G401.6 (cell line): ENCODE results near the gene PHOX2B.
"Not testable (repeated sequence)": the region's sequence is repeated elsewhere in the genome, so short reads cannot be mapped to it uniquely, and the experiment has no call there.

Experiments
- FAIRE-seq: peaks from 2 replicates; lab custom pipeline; 2012; peaks lifted over from hg19 to GRCh38; lab: Jason Lieb, UNC

The PHOX2B gene

DNA sequence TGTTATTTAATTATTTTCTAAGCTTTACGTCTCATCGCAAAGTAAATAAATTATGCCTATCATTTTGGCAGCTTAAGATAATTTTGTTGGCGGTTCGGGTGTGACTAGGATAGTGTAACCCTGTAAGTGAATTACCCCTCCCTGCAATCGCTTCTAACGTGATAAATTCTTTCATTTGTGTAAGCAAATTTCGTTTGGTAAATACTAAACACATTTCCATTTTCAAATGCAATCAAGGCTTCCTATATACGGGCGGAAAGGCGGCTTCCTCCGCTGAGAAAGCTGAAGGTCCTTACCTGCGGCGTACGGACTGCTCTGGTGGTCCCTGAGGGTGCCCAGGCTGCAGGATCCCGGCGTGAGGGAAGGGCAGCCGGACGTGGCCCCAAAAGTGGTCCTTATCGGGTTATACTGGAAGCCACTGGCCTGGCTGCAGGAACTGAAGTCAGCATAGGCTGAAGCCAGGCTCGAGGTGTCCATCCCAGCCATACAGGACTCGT is 403 bp downstream of the PHOX2B start:
- no peak for FAIRE-seq

DNA sequence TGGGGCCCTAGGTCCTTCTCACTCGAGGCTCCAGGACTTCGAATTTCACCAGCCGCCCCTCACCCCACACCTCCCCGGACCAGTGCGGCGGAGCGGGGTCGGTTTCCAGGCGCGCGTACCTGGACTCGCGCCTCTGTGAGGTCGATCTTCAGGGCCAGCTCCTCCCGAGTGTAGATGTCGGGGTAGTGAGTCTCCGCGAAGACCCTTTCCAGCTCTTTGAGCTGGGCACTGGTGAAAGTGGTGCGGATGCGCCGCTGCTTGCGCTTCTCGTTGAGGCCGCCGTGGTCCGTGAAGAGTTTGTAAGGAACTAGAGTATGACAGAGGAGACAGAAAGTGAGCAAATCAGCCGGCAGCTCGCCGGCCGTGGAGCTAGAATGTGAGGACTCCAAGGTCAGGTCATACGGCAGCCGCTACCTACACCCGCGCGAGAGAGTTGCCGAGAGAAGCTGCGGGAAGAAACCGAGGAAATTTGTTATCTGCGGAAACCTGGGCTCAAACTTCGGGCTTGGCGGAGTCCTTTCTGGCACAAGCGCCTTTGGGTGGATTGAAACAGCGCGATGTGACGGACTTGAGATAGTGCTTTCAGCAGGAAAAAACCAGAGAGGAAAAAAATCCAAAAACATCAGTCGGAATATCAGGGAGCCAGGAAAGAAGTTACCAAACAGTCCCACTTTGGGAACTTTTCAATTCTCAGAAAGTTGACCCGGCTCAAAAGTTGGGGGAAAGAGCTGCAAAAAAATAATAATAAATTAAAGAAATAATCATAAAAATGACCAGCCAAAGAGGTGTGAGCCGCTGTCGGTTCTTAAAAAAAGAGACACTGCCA is 1.1 kb downstream of the PHOX2B start:
- no peak for FAIRE-seq

DNA sequence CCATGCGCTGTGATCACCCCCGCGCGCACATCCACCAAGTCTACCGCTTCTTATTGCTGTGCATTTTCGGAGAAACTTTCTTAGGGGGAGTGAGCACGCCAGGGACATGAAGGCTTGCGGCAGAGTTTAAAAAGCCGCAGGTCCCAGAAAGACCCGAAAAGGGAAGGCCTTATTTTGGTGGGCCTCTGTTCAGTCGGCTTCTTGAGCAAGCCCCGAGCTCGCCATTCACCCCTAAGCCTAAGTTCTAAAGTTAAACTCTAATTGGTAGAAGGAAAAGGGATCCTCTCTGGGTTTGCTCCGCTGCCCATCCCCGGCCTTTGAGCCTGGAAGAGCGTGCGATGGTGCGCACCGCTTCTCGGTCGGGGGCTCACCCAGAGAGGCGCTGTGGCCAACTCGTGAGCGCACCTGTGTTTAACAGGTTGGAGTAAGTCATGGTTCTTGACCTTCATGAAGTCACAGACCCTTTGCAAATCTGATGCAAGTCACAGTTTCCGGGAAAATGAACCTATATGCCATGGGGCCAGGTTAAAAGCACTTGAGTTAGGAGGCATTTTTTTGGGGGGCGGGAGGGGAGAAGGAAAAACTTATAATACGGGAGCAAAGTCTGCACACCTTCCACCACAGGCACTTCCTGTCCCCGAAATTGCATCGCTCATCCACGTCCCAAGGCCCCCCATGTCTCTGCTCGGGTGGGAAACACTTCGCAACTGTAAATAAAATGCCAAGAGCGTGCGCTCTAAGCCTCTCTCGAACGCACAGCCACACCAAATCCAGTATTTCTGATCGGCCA is 1.9 kb downstream of the PHOX2B start:
- FAIRE-seq, result no peak

DNA sequence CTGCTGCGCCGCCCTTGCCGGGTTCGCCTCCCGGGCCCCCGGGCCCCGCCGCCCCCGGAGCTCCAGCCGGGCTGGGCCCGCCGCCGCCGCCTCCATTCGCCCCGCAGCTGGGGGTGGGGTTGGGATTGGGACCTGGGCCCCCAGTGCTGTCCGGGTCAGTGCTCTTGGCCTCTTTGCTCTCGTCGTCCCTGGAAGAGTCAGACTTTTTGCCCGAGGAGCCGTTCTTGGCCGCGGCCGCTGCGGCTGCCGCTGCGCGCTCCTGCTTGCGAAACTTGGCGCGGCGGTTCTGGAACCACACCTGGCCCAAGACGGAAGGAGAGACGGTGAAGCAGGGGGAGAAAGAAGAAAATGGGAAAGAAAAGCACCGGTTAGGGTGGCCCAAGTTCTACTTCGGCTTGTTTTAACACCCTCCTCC is 2.5 kb downstream of the PHOX2B start:
- FAIRE-seq, result no peak

DNA sequence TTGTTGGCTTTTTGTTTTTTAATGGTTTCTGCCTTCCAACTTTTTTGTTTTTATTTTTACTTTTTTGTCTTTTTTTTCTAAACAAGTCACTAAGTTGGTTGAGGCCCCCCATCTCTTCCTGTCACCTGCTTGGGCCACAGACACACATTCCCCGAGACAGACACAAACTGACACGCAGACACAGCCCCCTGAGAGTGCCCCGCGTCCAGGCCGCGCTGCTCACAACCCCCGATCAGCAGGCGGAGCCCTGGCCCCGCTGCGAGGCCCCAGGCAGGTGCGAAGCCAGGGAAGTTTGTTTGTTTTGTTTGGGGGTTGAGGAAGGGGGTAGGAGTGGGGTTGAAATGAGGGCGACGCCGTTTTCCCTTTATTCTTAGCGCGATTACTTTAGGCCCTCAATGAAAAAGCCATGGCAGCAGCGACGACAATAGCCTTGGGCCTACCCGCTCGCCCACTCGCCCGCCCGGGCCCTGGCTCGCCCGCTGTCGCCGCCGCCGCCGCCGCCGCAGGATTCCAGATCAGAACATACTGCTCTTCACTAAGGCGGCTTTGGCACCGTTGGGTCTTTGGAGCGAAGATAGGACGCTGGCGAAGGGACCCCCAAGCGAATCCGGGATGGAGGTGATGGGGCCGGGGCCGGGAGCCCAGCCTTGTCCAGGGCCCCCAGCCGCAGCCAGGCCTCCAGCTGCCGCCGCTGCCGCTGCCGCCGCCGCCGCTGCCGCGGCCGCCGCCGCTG is 3.1 kb downstream of the PHOX2B start:
- no peak for FAIRE-seq

DNA sequence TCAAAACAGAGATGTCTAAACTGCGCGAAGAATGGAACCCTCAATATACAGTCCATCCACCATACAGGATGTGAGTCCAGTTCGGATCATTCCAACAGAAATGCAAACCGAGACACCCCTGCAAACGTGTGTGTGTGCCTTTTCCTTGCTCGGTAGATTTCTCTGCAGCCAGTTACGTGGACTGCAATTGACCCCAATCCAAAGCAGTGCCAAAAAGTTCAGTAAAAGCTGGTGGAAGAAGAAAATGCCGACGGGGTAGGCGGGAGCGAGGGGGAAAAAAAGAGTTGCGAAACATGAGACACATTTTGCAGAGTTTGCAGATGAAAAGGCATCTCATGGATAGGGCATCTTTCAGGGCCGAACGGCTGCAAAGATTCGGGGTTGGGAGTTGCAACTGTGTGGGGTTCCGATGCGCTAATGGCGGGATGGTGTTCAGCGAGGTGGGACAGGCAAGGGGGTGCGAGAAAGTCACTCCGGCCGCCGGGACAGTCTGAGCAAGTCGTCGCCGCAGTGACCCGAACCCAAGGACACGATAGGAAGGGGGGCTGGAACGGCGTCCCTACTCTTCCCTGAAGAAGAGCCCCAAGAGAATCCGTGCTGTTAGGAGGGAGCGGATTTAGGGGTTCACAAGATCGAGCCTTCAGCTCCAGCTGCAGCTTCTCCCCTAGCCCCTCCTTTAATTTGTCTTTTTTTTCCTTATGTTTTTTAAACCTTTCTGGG is 3.8 kb downstream of the PHOX2B start:
- no peak for FAIRE-seq

DNA sequence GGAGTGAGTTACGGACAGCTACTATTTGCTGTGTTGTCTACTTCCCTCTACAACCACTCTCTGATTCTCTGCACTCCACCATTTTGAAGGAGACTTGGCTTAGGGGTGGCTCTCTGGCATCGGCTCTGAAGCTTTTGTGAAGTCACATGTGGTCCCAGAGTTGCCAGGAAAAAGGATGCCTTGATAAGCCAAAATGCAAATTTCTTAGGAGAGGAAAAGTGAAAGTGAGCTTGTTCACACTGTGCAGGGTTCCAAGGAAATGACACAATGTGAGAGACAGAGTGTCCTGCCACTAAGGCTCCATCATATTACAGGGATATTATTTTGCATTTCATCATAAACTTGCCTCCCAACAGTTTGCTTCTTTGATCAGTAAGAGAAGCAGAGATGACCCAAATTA is 7.2 kb downstream of the PHOX2B start:
- FAIRE-seq, result no peak

DNA sequence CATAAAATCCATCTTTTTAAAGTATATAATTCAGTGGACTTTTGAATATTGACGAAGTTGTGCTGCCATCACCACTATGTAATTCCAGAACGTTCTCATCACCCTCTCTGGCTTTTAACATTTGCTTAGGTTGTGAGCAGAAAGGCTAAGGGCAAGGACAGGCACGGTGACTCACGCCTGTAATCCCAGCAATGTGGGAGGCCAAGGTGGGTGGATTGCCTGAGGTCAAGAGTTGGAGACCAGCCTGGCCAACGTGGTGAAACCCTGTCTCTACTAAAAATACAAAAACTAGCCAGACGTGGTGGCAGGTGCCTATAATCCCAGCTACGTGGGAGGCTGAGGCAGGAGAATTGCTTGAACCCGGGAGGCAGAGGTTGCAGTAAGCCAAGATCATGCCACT is 11.0 kb downstream of the PHOX2B start:
- FAIRE-seq, result not testable (repeated sequence)

DNA sequence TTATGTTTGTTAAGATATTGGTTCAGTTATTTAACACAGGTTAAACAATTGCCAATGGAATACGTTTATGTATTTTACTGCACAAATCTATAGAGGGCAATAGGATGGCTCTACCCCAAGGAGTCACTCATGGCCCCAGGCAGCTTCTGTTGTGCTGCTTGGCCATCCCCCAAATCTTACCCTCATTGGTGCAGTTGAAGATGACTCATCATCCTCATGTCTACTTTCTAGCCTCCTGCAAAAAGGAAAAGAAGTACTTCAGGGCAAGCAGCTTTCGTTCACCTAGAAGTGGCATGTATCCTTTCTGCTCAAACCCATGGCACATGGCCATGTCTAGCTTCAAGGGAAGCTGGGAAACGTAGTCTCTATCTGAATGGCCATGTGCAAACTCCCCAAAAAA is 14.2 kb downstream of the PHOX2B start:
- FAIRE-seq, result no peak

DNA sequence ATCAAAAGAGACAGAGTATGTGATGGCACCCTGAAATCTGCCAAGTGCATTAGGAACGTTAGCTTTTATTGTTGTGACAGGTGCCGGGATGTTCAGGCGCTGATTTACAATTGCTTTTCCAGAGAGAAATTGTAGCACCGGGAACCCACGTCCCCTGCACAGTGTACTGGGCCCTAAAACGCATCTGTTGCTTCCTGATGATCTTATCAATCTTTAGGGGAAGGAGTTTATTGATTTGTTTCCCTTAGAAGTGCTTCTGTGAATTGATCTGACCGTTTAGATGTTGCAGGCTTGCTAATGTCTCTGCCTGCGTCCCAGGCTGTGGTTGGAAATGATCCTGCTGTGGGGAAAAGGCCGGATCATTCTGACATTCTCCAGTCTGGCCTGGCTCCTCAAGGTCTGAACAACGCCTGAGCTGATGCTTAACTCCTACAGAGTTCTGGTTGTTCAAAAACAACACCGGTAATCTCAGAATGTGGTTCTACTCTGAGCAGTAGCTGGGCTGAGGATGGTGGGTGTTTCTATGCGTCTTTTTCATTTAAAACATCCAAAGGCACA is 16.9 kb downstream of the PHOX2B start:
- FAIRE-seq, result no peak

DNA sequence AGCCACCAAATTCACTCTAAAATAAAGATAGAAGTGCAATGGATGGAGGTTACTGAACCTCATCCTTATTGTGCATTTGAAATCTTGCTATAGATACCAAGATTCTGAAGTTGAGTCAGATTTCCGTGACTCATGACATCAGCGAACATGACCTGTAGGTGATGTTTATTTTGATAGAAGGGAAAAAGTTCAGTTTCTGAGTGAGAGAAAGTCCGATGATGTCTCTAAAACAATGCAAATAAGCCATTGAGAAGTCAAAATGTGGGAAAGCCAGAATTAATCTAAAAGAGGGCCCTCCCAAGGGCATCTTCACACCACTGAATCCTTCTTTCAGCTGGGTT is 20.0 kb downstream of the PHOX2B start:
- FAIRE-seq, result no peak

DNA sequence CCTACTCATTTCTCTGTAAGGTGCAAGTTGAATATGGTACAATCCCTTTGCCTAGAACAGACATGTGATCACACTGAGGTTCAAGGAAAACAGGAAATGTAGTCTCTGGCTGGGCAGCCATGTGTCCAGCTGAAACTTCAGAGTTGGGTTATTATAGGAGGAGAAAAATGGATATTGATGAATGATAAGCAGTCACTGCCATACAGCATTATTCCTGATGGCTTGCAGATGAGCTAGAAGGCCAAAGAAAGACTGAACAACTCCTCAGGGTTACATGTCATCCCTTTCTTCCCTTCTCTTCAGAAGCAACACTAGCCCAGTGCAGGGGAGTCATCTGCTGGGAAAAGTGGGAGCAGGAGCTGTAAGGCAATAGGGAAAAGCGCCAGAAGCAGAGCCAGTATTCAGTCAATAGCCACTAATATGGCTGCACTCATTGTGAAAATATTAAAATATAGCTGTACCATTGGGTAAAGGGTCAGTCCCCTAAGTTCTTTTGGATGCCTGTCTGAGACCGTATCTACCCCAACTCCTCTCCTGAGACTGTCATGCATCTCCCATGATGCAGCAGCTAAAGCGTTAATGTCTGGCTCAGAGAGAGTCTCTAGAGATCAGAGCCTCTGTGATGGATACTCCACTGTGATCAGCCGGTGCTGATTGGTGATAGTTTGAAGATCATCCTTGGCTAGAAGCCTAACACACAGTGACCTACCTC is 20.5 kb downstream of the PHOX2B start:
- no peak for FAIRE-seq

DNA sequence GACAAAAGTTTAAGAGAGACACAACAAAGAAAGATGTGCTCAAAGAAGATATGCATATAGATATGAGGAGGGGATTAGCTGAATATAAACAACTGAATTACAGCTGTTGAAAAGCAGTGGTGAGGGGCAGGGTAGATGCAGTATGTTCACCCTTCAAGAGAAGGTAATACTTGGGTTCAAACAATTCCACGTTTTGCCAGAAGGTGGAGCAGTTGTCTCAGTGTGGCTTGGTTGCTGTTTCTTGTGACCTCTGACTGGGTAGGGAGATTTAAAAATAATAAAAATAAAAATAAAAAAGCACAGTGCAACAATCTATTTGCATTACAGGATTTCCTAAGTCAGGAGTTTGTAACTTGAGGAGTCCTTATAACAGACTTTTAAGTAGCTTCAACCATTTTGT is 23.3 kb downstream of the PHOX2B start:
- FAIRE-seq, result no peak

DNA sequence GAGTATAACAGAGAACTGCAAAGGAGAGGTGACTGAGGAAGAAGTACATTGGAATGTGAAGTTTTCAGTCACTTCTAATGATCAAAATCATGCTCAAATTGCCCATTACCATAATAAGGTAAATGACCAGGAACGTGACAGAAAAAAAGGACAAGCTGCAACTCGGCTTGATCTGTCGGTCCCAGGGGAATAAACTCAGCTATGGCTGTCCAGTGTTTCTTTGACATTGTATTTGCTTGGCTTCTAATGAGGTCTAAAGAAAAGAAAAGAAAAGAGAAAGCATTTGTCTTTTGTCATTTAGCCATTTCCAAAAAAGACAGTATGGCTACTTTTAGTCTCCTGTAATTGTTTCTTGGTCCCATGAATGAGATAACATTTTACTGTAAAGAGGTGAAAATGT is 25.2 kb downstream of the PHOX2B start:
- no peak for FAIRE-seq

DNA sequence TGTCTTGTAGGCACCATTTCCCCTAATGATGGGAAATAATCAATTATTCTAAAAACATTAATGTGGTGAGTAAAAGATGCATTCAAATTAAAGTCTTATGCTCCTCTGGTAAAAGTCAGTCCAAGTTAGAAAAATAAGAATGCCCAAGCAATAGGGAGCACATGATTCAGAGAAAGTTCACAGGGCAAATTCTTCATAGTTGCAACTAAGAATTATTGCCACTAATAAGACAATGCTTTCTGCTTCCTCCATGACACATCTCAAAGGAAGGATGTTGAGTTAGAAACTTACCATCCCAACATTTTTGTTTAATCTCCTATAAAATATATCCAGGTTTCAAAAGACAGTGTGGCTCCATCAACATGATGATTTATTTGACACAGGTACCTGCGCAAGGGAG is 26.3 kb downstream of the PHOX2B start:
- no peak for FAIRE-seq

DNA sequence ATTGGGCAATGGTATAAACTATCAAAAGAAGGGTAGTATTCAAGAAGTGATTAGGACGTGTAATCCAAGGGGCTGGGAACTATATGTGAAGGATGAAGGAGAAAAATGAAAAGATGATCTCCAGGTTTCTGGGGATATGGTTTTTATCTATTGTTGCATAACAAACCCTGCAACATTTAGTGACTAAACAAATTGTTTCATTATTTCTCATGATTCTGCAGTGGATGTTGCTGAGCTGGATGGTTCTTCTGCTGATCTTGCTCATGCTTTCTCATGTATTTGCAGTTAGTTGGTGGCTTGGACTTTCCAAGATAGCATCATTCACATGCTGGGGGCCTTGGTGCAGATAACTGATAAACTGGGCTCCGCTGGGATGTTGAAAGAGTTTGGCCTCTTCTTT is 29.1 kb downstream of the PHOX2B start:
- no peak for FAIRE-seq

DNA sequence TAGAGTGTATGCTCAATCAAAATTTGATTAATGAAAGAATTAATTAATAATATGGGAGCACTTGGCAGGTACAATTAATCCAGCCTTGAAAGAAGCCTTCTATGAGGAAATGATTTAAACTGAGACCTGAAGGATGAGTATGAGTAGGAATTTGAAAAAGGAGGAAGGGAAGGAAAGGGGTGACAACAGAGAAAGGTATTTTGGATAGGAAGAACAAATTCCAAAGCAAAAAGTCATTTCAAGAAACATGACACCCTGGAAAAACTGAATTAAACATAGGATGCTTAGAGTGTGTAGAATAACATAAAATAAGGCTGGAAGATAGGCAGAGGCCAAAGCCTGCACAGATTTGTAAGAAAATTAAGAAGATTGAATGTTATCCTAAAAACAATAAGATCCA is 29.6 kb downstream of the PHOX2B start:
- no peak for FAIRE-seq

DNA sequence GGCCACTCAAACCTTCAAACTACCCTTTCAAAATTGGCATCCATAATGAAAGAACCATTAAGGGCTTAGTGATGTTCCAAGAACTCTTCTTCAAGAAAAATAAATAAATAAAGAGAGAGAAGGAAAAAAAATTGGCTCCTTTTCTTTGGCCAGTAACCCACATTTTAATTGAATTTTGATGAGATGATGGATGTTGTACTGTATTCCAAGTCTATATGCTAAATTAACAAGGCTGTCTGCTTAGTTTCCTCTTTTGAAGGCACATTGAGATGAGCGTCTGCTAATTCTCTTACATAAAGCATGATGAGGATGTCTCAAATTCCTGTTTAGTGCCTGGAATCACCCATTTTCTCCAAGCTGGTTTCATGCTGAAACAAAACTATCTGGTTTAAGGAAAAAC is 33.4 kb downstream of the PHOX2B start:
- no peak for FAIRE-seq

DNA sequence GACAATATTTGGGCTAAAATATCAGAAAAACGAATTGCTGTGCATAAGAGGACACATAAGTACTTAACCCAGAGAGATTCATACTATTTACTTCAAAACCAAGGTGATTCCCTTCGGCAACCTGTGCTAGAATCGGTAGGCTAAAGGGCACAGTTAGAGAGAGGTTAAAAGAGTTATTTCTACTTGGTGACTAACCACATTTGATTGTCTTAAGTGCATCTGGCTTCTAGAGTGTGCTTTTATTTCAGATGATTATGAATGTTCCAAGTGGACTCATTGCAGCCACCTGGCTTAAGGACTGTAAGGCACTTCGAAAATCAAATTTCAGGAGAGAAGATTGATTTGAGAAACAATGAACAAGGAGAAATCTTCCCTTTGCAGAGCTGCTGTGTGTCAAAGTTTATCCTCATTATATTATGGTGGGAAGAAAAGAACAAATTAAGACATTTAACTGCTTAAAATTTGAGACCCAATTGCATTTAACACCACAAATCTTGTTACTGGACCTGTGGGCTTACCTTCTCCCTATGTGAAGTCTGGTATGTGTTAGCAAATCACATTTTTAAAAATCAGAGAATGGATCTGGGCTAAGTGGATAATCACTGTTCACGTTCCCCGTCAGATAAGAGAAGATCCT is 34.0 kb downstream of the PHOX2B start:
- no peak for FAIRE-seq

DNA sequence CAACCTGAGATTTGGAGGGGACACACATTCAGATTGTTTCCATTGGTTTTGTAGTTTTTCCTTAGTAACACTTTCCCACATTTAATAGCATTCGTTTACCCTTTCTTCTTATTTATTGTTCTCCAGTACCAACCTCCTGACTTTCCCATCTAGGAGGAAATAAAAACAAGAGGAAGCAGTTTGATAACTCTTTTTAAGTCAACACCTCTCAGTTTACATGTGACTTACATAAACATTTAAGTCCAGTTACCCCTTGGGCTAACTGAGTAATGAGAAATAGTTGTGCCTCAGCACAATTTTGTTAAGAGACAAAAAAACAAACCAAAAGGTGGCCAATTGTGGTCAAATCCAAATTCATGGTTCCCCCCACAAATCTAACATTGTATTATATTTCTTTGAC is 34.8 kb downstream of the PHOX2B start:
- FAIRE-seq, result no peak

DNA sequence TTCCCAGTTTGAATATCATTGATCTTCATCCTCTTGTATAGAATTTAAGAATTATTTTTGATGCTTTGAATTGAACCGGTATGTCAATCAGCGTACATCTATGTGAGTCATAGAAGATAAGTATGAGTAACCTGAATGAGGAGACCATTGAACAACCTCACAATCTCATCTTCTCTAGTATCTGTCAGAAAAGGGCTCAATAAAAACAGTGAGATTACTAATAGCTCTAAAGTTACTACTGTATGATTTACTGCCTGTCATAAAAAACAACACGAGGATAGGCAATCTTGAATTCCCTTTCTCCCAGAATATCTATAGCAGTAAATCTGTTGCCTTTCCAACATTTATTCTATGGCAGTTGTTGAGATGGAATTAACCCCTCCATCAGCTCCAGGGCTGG is 36.1 kb downstream of the PHOX2B start:
- no peak for FAIRE-seq
